Raji (cell line): ENCODE measurements around the gene CACNA1I.

Source experiments
- POLR2A ChIP-seq: IDR thresholded peaks from 2 replicates; pipeline ENCODE4 v1.6.1; 2011; ENCODE audit warnings: low read depth, low read length, control low read depth; ENCODE audit not compliant: insufficient read depth

Gene CACNA1I

GRCh38 chr22:39654131-39654926 lies 83.8 kb downstream of the CACNA1I start:
- no peak for TF ChIP-seq POLR2A

GRCh38 chr22:39655004-39655579 lies 84.5 kb downstream of the CACNA1I start:
- no peak for TF ChIP-seq POLR2A

- TF ChIP-seq POLR2A: no peak
Observed at GRCh38 chr22:39655831-39656230, 85.3 kb downstream of the CACNA1I start.

GRCh38 chr22:39656495-39657490 lies 86.2 kb downstream of the CACNA1I start:
- TF ChIP-seq POLR2A: no peak

GRCh38 chr22:39658367-39658766 lies 87.8 kb downstream of the CACNA1I start:
- TF ChIP-seq POLR2A: no peak

- TF ChIP-seq POLR2A: no peak
Observed at GRCh38 chr22:39658806-39659463, 88.4 kb downstream of the CACNA1I start.

- no peak for TF ChIP-seq POLR2A
Observed at GRCh38 chr22:39661501-39661841, 90.9 kb downstream of the CACNA1I start.

- TF ChIP-seq POLR2A: no peak
Observed at GRCh38 chr22:39661842-39662685, 91.5 kb downstream of the CACNA1I start.

GRCh38 chr22:39662686-39663052 lies 92.1 kb downstream of the CACNA1I start:
- TF ChIP-seq POLR2A: no peak

GRCh38 chr22:39663751-39664150 lies 93.2 kb downstream of the CACNA1I start:
- TF ChIP-seq POLR2A: no peak

GRCh38 chr22:39664485-39665200 lies 94.1 kb downstream of the CACNA1I start:
- no peak for TF ChIP-seq POLR2A

- no peak for TF ChIP-seq POLR2A
Observed at GRCh38 chr22:39665229-39665628, 94.7 kb downstream of the CACNA1I start.

- TF ChIP-seq POLR2A: no peak
Observed at GRCh38 chr22:39665661-39666431, 95.3 kb downstream of the CACNA1I start.
